Measurements from ENCODE around the gene RAPGEF1. TPM values are rescaled to one million over a fixed set of nuclear protein-coding genes. Genes with fewer than 3 reads are reported as not detected.

RAPGEF1 gene
- total and polyA plus RNA-seq, 2 donors (not counting 3 experiments of a cell fraction or from before 2014, with no cell fraction given), result 50.0 to 124 TPM

DNA sequence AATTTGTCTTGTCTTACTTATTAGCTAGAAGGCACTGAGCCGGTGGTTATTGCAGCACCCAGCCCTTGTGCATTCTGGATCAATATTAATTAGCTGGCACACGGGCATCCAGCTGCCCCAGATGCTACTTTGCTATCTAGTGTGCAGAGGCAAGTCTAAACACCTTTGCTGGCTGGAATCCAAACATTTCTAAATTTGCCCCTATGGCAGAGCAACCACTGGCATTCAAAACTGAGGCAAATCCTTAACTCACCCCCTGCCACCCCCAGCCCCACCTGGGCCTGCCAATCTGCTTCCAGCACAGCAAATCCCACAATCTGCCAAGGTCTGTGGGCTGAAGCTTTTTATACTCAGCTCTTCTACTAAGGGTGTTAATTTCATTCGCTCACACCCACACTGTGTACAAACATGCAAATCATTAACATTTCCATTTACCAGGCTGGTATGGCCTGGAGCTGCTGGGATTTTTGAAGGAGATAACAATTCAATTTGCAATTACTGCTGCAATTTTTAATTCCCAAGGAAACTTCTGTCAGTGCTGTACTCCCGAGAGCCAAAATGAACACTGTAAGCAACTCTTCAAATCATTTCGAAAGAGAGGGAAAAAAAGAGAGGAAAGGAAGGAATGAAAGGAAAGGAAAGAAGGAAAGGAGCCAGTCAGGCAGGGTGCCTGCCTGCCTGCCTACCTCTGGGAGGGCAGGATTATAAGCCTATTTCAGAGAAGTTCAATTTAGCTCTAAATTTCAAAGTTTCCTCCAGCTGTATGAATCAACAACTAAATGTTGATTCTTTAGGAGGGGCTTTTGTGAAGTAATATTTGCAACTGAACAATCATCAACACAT lies 35.5 kb downstream of the RAPGEF1 start:
- no peak for DNase-seq (ENCODE audit: low read depth, low spot score)
- TF ChIP-seq EZH2 (IDR thresholded peaks at IDR 0.05; ENCODE audit: borderline replicate concordance, low read depth, low read length, severe bottlenecking) (no peak), GATA2 (IDR thresholded peaks at IDR 0.05; ENCODE audit: insufficient read depth, insufficient read length, low read depth, low read length) (no peak), FOS (IDR thresholded peaks at IDR 0.05; ENCODE audit: borderline replicate concordance, insufficient read depth, low read length) (no peak), POLR2AphosphoS5 (IDR thresholded peaks at IDR 0.05; ENCODE audit: insufficient read depth, low read depth, low read length) (no peak), JUN (IDR thresholded peaks at IDR 0.05; ENCODE audit: borderline replicate concordance, insufficient read depth, insufficient read length, low read depth) (no peak), POLR2A (IDR thresholded peaks at IDR 0.05; ENCODE audit: low read depth, low read length) (no peak), MYC (IDR thresholded peaks at IDR 0.05; ENCODE audit: low read depth, low read length) (no peak)
- TF ChIP-seq, protein P1, sequence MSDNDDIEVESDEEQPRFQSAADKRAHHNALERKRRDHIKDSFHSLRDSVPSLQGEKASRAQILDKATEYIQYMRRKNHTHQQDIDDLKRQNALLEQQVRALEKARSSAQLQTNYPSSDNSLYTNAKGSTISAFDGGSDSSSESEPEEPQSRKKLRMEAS (IDR thresholded peaks at IDR 0.05; ENCODE audit: insufficient read depth, insufficient read length), result no peak
- TF ChIP-seq, protein P2, sequence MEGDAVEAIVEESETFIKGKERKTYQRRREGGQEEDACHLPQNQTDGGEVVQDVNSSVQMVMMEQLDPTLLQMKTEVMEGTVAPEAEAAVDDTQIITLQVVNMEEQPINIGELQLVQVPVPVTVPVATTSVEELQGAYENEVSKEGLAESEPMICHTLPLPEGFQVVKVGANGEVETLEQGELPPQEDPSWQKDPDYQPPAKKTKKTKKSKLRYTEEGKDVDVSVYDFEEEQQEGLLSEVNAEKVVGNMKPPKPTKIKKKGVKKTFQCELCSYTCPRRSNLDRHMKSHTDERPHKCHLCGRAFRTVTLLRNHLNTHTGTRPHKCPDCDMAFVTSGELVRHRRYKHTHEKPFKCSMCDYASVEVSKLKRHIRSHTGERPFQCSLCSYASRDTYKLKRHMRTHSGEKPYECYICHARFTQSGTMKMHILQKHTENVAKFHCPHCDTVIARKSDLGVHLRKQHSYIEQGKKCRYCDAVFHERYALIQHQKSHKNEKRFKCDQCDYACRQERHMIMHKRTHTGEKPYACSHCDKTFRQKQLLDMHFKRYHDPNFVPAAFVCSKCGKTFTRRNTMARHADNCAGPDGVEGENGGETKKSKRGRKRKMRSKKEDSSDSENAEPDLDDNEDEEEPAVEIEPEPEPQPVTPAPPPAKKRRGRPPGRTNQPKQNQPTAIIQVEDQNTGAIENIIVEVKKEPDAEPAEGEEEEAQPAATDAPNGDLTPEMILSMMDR (IDR thresholded peaks at IDR 0.05; ENCODE audit: extremely low read depth in 1 of 2, insufficient read depth in 1 of 2, low read depth in 1 of 2, low read length in 2 of 2), result no peak
- Histone ChIP-seq H3K9ac (replicated peaks; ENCODE audit: extremely low read depth, insufficient read depth, low read length) (no peak overlapping the region), H3K4me1 (ENCODE audit: control insufficient read depth, extremely low read depth, insufficient read depth, low read length) (peaks cover 34% of the 10 kb centered on the region), H3K9me3 (replicated peaks; ENCODE audit: control insufficient read depth, insufficient read depth, low read length) (no peaks in the 10 kb centered on the region), H3K27ac (ENCODE audit: insufficient read depth, low read depth, low read length) (no peak overlapping the region), H3K4me2 (ENCODE audit: insufficient read depth, low read length) (no peak overlapping the region), H3K9me1 (replicated peaks; ENCODE audit: control insufficient read depth, extremely low read depth, insufficient read depth, low read length) (peaks cover 3% of the 10 kb centered on the region), H3K4me3 (replicated peaks in 1 of 3; ENCODE audit: insufficient read depth in 1 of 3, low read depth in 1 of 3, low read length in 3 of 3) (no peak overlapping the region), H3K36me3 (ENCODE audit: control insufficient read depth in 2 of 2, extremely low read depth in 1 of 2, insufficient read depth in 2 of 2, low read length in 2 of 2) (peaks cover 0 to 2% of the 10 kb centered on the region in 2 experiments), H2AFZ (ENCODE audit: low read depth, low read length) (no peak overlapping the region), H3K27me3 (ENCODE audit: control insufficient read depth in 2 of 2, insufficient read depth in 2 of 2, low read length in 2 of 2) (no peaks in the 10 kb centered on the region), H3K79me2 (ENCODE audit: control insufficient read depth, insufficient read depth, low read length) (peaks cover 94% of the 10 kb centered on the region), H4K20me1 (replicated peaks; ENCODE audit: control insufficient read depth, extremely low read depth, insufficient read depth, low read length) (no peaks in the 10 kb centered on the region)
- dilution Hi-C loops (cut with MboI; ENCODE audit: extremely low pct_ligation_motif_present, low sequenced_read_pairs) (no loop called here), intact Hi-C loops (cut with micrococcal nuclease) (no loop called here)
- BruUV-seq (replicated peaks), result no TSS peak
- ChIA-PET POLR2A (no interaction called here), CTCF (no interaction called here)
- no peak for FAIRE-seq
